Gastroesophageal sphincter (tissue), 3 donors: Measurements from ENCODE around the gene TRABD2B.

Experiments used
- EP300 ChIP-seq: sonication (generic); formaldehyde crosslinking; IDR thresholded peaks from one replicate; pipeline ENCODE4 v1.6.1; 2017; ENCODE audit warnings: antibody characterized with exemption, mild to moderate bottlenecking
- POLR2A ChIP-seq, 2 donors: fragments of 450-650 bp; IDR thresholded peaks; one replicate each; pipeline ENCODE4 v1.6.1; 2017; ENCODE audit warnings: antibody characterized with exemption in 2 of 2, mild to moderate bottlenecking in 2 of 2, moderate library complexity in 1 of 2
- POLR2AphosphoS5 ChIP-seq: sonication (generic); formaldehyde crosslinking; IDR thresholded peaks from one replicate; pipeline ENCODE4 v1.6.1; 2017; ENCODE audit warnings: antibody characterized with exemption
- TF ChIP-seq, protein P1 (sequence below), 4 experiments: fragments of 200-600 bp in 2 of 4; fragments of 450-650 bp in 2 of 4; sonication (generic) in 1 of 4; IDR thresholded peaks; one replicate each; pipeline ENCODE4 v1.5.1; 2017 to 2019; ENCODE audit warnings: antibody characterized with exemption in 4 of 4, mild to moderate bottlenecking in 2 of 4, moderate library complexity in 2 of 4

DNA sequence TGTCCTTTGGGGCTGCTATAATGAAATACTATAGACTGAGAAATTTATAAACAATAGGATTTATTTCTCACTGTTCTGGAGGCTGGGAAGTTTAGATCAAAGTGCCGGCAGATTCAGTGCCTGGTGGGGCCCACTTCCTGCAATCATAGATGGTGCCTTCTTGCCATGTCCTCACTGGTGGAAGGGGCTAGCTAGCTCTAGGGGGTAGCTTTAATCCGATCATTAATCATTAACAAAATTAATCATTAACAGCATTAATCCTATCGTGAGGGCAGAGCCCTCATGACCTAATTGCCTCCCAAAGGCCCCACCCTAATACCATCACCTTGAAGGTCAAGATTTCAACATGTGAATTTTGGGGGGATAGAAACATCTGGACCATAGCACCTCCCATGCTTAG lies 124.3 kb downstream of the TRABD2B start:
- no peak for TF ChIP-seq POLR2AphosphoS5
- TF ChIP-seq POLR2A (IDR thresholded peaks at IDR 0.05), result no peak
- TF ChIP-seq EP300, result no peak
- TF ChIP-seq, protein P1, sequence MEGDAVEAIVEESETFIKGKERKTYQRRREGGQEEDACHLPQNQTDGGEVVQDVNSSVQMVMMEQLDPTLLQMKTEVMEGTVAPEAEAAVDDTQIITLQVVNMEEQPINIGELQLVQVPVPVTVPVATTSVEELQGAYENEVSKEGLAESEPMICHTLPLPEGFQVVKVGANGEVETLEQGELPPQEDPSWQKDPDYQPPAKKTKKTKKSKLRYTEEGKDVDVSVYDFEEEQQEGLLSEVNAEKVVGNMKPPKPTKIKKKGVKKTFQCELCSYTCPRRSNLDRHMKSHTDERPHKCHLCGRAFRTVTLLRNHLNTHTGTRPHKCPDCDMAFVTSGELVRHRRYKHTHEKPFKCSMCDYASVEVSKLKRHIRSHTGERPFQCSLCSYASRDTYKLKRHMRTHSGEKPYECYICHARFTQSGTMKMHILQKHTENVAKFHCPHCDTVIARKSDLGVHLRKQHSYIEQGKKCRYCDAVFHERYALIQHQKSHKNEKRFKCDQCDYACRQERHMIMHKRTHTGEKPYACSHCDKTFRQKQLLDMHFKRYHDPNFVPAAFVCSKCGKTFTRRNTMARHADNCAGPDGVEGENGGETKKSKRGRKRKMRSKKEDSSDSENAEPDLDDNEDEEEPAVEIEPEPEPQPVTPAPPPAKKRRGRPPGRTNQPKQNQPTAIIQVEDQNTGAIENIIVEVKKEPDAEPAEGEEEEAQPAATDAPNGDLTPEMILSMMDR (IDR thresholded peaks at IDR 0.05), result no peak
